HG03457 (cell line): ENCODE data around the gene MMP26.
"Not testable (repeated sequence)": the region's sequence is repeated elsewhere in the genome, so short reads cannot be mapped to it uniquely, and the experiment has no call there.

Source experiments
- ATAC-seq: cut with Tn5 transposase; IDR thresholded peaks from one replicate; pipeline ENCODE4 v1.9.1; 2021; ENCODE audit warnings: moderate number of reproducible peaks; ENCODE audit not compliant: unreplicated experiment

Gene MMP26

GRCh38 chr11:4722616-4723534, 18.3 kb downstream of the MMP26 start:
- not testable (repeated sequence) for ATAC-seq

- no peak for ATAC-seq
Measured at GRCh38 chr11:4727171-4727570, 22.6 kb downstream of the MMP26 start.

GRCh38 chr11:4740735-4741134, 36.2 kb downstream of the MMP26 start:
- ATAC-seq: no peak

- ATAC-seq: no peak
Measured at GRCh38 chr11:4748438-4748837, 43.9 kb downstream of the MMP26 start.

GRCh38 chr11:4751201-4751600, 46.6 kb downstream of the MMP26 start:
- no peak for ATAC-seq
